AG10803 (cell line): Measurements from ENCODE around the gene PLA2G6.
A peak's percentile ranks its signal among the peaks of the same experiment; 100 is the strongest.

ENCODE experiments used
- DNase-seq: peaks from one replicate; pipeline ENCODE4 v3.0.0; 2010; ENCODE audit warnings: low read depth
- H3K4me3 ChIP-seq: 2 replicates; pipeline ENCODE4 v1.5.1; 2011; ENCODE audit warnings: mild to moderate bottlenecking, low read length, control low read depth
- CTCF ChIP-seq: conservative IDR thresholded peaks from 2 replicates; pipeline ENCODE4 v1.5.1; 2011; ENCODE audit warnings: mild to moderate bottlenecking, low read length, control low read depth, inconsistent platforms

The PLA2G6 gene

GRCh38 chr22:38181453-38182200 lies at the start of gene PLA2G6:
Gene PLA2G6 (minus strand): TSS chr22:38181830. CDS start chr22:38169426, 12,404 bp downstream.
- peak within 1 kb of the TSS; percentile 81 for H3K4me3 ChIP-seq
- peak; percentile 98 for DNase-seq
- TF ChIP-seq CTCF: no peak

GRCh38 chr22:38230916-38231315 lies 49.3 kb upstream of the PLA2G6 start:
- no peak for TF ChIP-seq CTCF
- H3K4me3 ChIP-seq: no peak overlapping the region
- no peak for DNase-seq

- DNase-seq: peak; percentile 68
- no peak overlapping the region for H3K4me3 ChIP-seq
- TF ChIP-seq CTCF: peak; percentile 39
These were observed 48.6 kb upstream of the PLA2G6 start for GRCh38 chr22:38230108-38230825.

- H3K4me3 ChIP-seq: no peak overlapping the region
- DNase-seq: peak; percentile 72
- TF ChIP-seq CTCF: no peak
These were observed 47.5 kb upstream of the PLA2G6 start for GRCh38 chr22:38228873-38229740.

- no peak for DNase-seq
- H3K4me3 ChIP-seq: no peak overlapping the region
- TF ChIP-seq CTCF: no peak
These were observed 46.8 kb upstream of the PLA2G6 start for GRCh38 chr22:38228326-38228872.

- TF ChIP-seq CTCF: no peak
- no peak for DNase-seq
- H3K4me3 ChIP-seq: no peak overlapping the region
These were observed 45.4 kb upstream of the PLA2G6 start for GRCh38 chr22:38226853-38227649.
